Activated CD8-positive, alpha-beta T cell treated with anti-CD3 and anti-CD28 coated beads, Interleukin-2, amount 10 ng/mL, durations not matched to agents 7 days and 5 days (primary cell): ENCODE results near the gene KLHL42. TPM values are rescaled to one million over a fixed set of nuclear protein-coding genes. Genes with fewer than 3 reads are reported as not detected.
A peak's percentile ranks its signal among the peaks of the same experiment; 100 is the strongest.

ENCODE experiments used
- ATAC-seq: fragments of 150-1000 bp; cut with Tn5 transposase; one replicate; pipeline ENCODE4 v1.10.0; 2021; ENCODE audit warnings: moderate library complexity
- CTCF ChIA-PET: fragments of 350-600 bp; sonication (Branson Sonifier 250); formaldehyde crosslinking; loops from one replicate; lab custom pipeline; 2021; ENCODE audit warnings: antibody characterized with exemption; lab: Charles Lee
- POLR2A ChIA-PET: fragments of 350-600 bp; sonication (Branson Sonifier 250); formaldehyde crosslinking; loops from one replicate; lab custom pipeline; 2021; ENCODE audit warnings: antibody characterized with exemption; lab: Charles Lee
- DNase-seq: peaks from one replicate; pipeline ENCODE4 v3.0.0-alpha.2; 2020
- H3K27ac Mint-ChIP-seq: one replicate; pipeline ENCODE4 v1.8.0; 2021; ENCODE audit warnings: mild to moderate bottlenecking, mixed read lengths
- H3K27me3 Mint-ChIP-seq: one replicate; pipeline ENCODE4 v1.8.0; 2021; ENCODE audit warnings: low read depth, mixed read lengths
- H3K36me3 Mint-ChIP-seq: one replicate; pipeline ENCODE4 v1.8.0; 2021; ENCODE audit warnings: low read depth, mixed read lengths
- H3K4me1 Mint-ChIP-seq: one replicate; pipeline ENCODE4 v1.8.0; 2021; ENCODE audit warnings: low read depth, mixed read lengths
- H3K4me3 Mint-ChIP-seq: one replicate; pipeline ENCODE4 v1.8.0; 2021; ENCODE audit warnings: mild to moderate bottlenecking, mixed read lengths
- H3K9me3 Mint-ChIP-seq: one replicate; pipeline ENCODE4 v1.8.0; 2022; ENCODE audit warnings: mixed read lengths; ENCODE audit not compliant: insufficient read depth
- total RNA-seq, 2 experiments: library from RNA; stranded (reverse); gene quantifications; one replicate each; pipeline ENCODE4 v1.2.3, GENCODE V29; 2021

The KLHL42 gene
- total RNA-seq, 2 experiments from 2014 or later = 15.9 to 16.9 TPM

DNA sequence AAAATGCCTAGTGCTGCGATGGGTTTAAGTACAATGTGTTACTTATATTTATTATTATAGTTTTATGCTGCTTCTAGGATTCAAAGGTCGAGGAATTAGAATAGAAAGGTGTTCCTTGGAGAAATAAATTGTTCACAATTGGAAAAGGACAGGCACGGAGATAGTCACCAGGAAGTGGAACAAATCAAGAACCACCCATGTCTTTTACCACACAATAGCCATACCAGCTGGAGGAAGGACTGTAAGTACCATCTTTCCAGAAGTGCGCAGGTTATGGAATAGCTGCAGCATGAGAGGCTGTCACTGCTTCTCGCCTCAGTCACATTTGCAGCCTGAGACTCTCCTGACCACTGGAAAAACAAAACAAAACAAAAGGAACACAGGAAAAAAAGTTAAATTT is 40.5 kb downstream of the KLHL42 start:
- ATAC-seq (no peak), DNase-seq (no peak)
- Mint-ChIP-seq H3K36me3 (no peaks in the 10 kb centered on the region), H3K4me3 (no peak overlapping the region), H3K9me3 (no peaks in the 10 kb centered on the region), H3K27me3 (peaks cover 17% of the 10 kb centered on the region), H3K4me1 (peaks cover 20% of the 10 kb centered on the region), H3K27ac (no peak overlapping the region)
- POLR2A ChIA-PET = interaction anchor here (1.0 to 1.4 kb wide), 2 partner anchors 40 to 88 kb away, joined by 3 to 10 read pairs; partner anchors contain the start of genes KLHL42 and MANSC4
- CTCF ChIA-PET = interaction anchor here (0.7 to 3.8 kb wide), 19 partner anchors 9 to 235 kb away, joined by 3 to 99 read pairs (median 6); partner anchors contain the start of genes KLHL42 and MANSC4

DNA sequence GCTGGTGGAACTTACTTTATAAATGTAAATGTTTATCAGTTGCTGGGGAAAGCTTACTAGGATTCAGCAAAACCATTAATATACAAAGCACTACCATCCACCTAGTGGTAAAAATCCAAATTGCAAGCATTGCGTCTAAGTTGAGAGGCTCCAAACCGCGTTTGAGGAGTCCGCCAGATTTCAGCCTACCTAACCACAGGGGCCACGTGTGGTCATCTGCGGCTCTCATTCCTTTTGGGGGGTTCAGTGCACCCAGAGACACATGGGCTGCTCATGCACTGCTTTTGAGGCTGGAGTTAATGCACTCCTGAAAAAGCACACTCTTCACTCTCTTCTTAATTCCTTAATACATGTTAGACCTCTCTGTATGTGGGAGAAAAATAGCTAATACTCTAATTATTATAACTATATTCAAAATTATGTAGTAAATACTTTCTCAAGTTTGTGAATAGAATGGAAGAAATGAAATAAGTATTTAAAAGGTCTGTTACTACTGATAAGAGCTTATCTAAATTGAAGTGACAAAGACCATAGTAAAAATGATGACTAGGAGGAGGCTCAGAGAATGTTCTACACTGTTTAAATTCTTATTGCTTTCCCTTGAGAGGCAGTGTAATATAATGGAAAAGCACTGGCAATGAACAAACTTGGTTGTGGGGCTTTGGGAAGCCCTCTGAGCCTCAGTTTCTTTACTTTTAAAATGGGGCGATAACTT is 41.4 kb downstream of the KLHL42 start:
- POLR2A ChIA-PET = interaction anchor here (0.5 to 1.4 kb wide), 3 partner anchors 41 to 155 kb away, joined by 3 to 10 read pairs (median 3); partner anchors contain the start of genes KLHL42 and MANSC4

DNA sequence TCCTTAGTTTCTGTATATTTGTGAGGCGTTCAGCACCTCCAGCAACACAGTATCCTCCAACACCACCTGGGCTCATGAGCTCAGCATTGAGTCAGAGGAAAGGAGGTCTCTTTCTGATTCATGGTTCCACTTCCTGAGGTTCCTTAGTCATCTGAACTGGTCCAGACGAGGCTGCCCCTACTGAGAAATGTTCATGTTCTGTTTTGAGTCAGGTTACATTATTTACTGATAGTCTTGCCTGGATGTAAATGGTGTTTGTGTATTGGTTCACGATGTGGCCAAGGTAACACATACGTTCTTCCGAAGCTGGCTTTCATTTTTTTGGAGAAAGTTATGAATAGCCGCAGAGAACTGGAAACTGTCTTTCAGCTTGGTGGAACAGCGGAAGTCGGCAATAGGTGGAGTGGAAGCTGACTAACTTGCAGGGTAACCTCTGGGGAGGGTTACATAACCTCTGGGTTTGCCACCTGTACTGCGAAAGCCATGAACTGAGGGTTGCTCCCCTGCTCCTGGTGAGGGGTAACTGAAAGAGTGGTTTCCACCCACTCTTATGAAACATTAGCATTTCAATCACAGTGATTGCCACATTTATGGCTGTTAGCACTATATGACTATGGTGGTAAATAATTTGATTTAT is 42.2 kb downstream of the KLHL42 start:
- Mint-ChIP-seq H3K36me3 (no peaks in the 10 kb centered on the region), H3K4me3 (peak overlapping the region; percentile 41)

More for the DNA sequence above, 41.4 kb downstream of the KLHL42 start:
- CTCF ChIA-PET = interaction anchor here (0.7 to 3.8 kb wide), 31 partner anchors 8 to 236 kb away, joined by 3 to 99 read pairs (median 5); partner anchors contain the start of genes KLHL42, MANSC4 and REP15
- H3K27ac Mint-ChIP-seq = no peak overlapping the region
- H3K9me3 Mint-ChIP-seq = no peaks in the 10 kb centered on the region
- DNase-seq (peak; percentile 60), ATAC-seq (peak; percentile 58)
- H3K36me3 Mint-ChIP-seq = no peaks in the 10 kb centered on the region
- H3K4me1 Mint-ChIP-seq = peaks cover 20% of the 10 kb centered on the region
- no peak overlapping the region for H3K4me3 Mint-ChIP-seq
- peaks cover 20% of the 10 kb centered on the region for H3K27me3 Mint-ChIP-seq

DNA sequence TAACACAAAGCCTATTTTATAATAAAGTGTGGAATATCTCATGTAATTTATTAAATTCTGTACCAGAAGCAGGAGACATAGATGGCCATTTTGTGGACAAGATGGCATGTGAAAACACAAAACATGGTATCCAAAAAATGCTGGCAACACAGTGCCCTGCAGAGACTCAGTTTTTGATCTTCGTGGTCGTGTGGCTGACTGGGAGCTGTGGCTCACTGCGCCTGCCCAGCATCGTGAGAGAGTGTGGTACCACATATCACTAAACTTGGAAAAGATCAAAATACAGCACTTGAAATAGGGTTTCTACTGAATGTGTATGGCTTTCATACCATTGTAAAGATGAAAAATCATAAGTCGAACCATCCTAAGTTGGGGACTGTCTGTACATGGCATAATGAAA is 43.0 kb downstream of the KLHL42 start:
- no peaks in the 10 kb centered on the region for H3K9me3 Mint-ChIP-seq
- no peak overlapping the region for H3K4me3 Mint-ChIP-seq
- H3K27me3 Mint-ChIP-seq = peaks cover 21% of the 10 kb centered on the region
- ATAC-seq (no peak), DNase-seq (no peak)
- H3K27ac Mint-ChIP-seq = no peak overlapping the region
- H3K4me1 Mint-ChIP-seq = peaks cover 20% of the 10 kb centered on the region
- ChIA-PET POLR2A (no interaction called here), CTCF (interaction anchor here (3.4 to 3.8 kb wide), 3 partner anchors 12 to 88 kb away, joined by 24 to 99 read pairs (median 27); partner anchors contain the start of genes KLHL42 and MANSC4)
- no peaks in the 10 kb centered on the region for H3K36me3 Mint-ChIP-seq

More for the DNA sequence above, 42.2 kb downstream of the KLHL42 start:
- Mint-ChIP-seq H3K4me1 (peaks cover 20% of the 10 kb centered on the region), H3K27ac (peak overlapping the region; percentile 34), H3K9me3 (no peaks in the 10 kb centered on the region), H3K27me3 (peaks cover 20% of the 10 kb centered on the region)
- POLR2A ChIA-PET = interaction anchor here (1.4 kb wide), 1 partner anchor 42 kb away, joined by 10 read pairs; the partner anchor contains the start of genes KLHL42 and MANSC4
- CTCF ChIA-PET = interaction anchor here (0.7 to 3.8 kb wide), 27 partner anchors 11 to 126 kb away, joined by 3 to 99 read pairs (median 6); partner anchors contain the start of genes KLHL42, MANSC4 and REP15
- DNase-seq (peak; percentile 53), ATAC-seq (peak; percentile 85)

DNA sequence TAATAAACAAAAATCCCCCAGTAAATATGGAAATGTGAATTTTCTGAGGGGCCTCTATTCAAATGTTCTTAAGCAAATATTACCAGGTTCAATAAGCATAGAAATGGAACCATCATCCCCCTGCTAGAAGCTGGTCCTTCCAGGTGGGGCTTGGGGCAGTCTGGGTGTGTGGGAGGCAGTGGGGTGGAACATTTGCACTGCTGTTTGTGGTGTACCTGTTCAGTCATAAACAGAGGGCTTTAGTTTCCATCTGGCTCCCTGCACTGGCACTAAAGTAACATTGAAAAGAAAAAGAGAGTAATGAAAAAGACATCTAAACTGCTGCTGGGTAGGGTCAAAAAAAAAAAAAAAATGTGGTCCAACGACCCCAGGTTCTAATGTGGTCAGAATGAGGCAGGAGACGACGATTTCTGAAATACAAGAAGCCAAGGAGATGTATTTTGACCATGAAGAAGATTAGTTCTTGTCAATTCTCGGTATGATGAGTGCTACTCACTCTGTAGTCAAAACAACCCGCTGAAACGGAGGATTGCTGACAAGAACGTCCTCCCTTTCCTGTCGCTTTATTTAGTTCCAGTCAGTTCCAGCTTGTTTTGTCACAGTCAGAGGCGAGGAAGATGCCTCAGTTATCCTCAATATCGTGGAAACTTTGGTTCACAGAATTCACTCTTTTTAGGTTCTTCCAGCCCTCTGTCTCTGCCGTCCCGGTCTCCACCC is 44.3 kb downstream of the KLHL42 start:
- Mint-ChIP-seq H3K4me1 (peaks cover 15% of the 10 kb centered on the region), H3K27me3 (peaks cover 24% of the 10 kb centered on the region), H3K36me3 (no peaks in the 10 kb centered on the region), H3K4me3 (no peak overlapping the region), H3K9me3 (no peaks in the 10 kb centered on the region), H3K27ac (no peak overlapping the region)
- ChIA-PET CTCF (no interaction called here), POLR2A (no interaction called here)
- DNase-seq = no peak
- no peak for ATAC-seq

DNA sequence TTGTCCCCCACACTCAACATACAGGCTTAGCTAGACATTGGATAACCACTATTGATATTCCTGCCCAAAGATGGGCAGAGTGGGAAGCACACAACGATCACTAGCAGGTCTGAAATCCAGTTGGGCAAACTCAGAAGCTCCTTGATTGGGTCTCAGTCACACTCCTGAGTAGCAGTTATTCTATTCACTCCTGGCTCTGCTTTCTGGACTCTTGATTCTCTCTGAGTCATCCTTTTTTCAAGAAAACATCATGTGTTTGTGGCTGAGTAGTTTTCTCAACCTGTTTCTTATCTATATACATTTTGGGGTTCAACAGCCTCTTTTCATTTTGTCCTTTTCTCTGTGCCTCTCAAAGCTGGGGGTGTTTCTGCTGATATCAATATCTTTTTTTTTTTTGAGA is 46.0 kb downstream of the KLHL42 start:
- Mint-ChIP-seq H3K9me3 (no peaks in the 10 kb centered on the region), H3K27ac (no peak overlapping the region), H3K4me3 (no peak overlapping the region), H3K36me3 (no peaks in the 10 kb centered on the region), H3K4me1 (peaks cover 15% of the 10 kb centered on the region), H3K27me3 (peaks cover 22% of the 10 kb centered on the region)
- DNase-seq (no peak), ATAC-seq (no peak)
- POLR2A ChIA-PET = interaction anchor here (0.7 kb wide), 1 partner anchor 15 kb away, joined by 3 read pairs; no protein-coding TSS in a partner anchor
- CTCF ChIA-PET = interaction anchor here (0.6 to 1.1 kb wide), 2 partner anchors 32 to 93 kb away, joined by 3 to 4 read pairs; no protein-coding TSS in a partner anchor

DNA sequence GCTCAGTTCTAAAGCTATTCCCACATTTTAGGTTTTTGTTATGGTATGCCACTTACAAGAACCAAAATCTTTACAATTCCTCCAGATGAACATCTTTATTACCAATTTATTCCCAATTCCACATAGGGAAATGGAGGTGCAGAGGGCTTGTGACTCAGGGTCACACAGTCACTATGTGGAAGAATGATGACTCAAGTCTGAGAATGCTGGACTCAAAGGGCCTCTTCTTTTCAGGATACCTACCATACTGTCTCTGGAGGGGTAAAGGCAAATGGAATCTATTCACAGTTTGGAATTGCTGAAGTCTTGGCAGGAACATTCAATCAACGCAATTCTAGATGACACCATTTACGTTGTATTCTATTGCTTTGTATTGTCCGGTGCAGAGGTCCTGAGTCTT is 48.2 kb downstream of the KLHL42 start:
- no peak overlapping the region for H3K27ac Mint-ChIP-seq
- H3K4me3 Mint-ChIP-seq = no peak overlapping the region
- POLR2A ChIA-PET = interaction anchor here (0.5 kb wide), 1 partner anchor 8 kb away, joined by 3 read pairs; no protein-coding TSS in a partner anchor
- no peaks in the 10 kb centered on the region for H3K36me3 Mint-ChIP-seq
- CTCF ChIA-PET = interaction anchor here (1.6 kb wide), 1 partner anchor 8 kb away, joined by 5 read pairs; no protein-coding TSS in a partner anchor
- no peak for ATAC-seq
- peaks cover 25% of the 10 kb centered on the region for H3K27me3 Mint-ChIP-seq
- no peak for DNase-seq
- no peaks in the 10 kb centered on the region for H3K9me3 Mint-ChIP-seq
- peaks cover under 1% of the 10 kb centered on the region for H3K4me1 Mint-ChIP-seq

DNA sequence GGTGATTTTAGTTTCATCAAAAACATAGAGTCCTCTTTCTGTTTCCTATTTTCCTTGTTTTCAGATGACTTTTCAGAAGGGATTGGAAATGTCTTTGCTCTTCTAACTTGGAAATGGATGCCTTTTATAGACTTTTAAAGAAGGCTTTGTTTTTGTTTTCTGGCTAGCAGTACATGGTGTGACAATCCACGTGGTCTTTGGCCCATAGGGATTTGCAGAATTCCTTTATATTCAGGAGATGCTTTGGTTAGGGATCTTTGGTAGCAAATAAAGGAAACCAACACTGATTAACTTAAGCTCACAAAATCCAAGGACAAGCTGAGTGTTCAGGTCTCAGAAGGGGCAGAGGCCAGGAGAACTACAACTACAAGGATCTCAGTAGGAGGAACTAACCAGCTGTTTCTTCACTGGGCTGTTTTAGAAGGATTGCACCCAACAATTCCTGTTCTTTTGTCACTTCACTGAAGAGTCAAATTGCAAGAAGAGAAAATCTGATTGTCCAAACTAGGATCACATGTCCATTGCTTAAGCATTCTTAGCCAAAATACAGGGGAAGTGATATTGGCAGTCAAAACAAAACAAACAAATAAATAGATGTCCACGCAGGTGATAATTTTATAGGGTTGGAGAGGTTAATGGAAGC is 58.6 kb downstream of the KLHL42 start:
- no peak overlapping the region for H3K4me3 Mint-ChIP-seq
- H3K36me3 Mint-ChIP-seq = no peaks in the 10 kb centered on the region
- no peaks in the 10 kb centered on the region for H3K9me3 Mint-ChIP-seq
- no peak overlapping the region for H3K27ac Mint-ChIP-seq
- ChIA-PET POLR2A (no interaction called here), CTCF (no interaction called here)
- no peaks in the 10 kb centered on the region for H3K4me1 Mint-ChIP-seq
- no peak for DNase-seq
- ATAC-seq = no peak
- peaks cover 15% of the 10 kb centered on the region for H3K27me3 Mint-ChIP-seq

DNA sequence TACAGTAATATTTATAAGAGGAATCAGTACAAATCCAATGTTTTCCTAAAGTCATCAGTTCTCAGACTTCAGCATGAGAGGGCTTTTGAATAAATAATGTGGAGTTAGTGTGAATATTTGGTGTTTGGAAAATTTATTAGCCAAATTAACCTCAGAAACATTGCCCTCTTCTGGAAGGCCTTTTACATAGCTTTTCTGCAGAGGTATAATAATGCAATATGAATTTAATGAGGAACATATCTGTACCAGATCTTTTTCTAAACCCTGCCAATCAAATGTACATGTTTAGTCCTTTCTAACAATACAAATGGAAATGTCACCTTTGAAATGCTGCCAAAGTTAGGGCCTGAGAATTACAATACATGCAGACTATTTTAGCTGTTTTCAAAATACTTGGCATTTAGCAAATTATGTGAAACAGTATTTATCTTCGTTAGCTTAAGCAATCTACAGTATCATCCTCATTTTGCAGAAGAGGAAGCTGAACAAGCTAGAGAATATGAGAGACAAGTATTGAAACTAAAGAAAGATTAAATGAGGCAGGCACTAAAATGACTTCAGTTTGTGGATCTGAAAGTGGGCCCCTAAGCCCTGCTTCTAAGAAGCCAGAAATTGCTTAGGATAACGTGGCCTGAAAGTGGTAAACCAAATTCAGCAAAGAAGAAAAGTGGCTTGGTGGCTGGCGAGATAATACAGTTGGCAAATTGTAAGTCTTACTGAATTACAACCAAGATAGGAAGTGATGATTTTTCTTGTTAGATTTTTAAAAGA is 60.4 kb downstream of the KLHL42 start:
- DNase-seq (no peak), ATAC-seq (no peak)
- H3K36me3 Mint-ChIP-seq = no peaks in the 10 kb centered on the region
- no peaks in the 10 kb centered on the region for H3K9me3 Mint-ChIP-seq
- no peak overlapping the region for H3K27ac Mint-ChIP-seq
- no peaks in the 10 kb centered on the region for H3K4me1 Mint-ChIP-seq
- ChIA-PET CTCF (interaction anchor here (1.4 kb wide), 1 partner anchor 108 kb away, joined by 3 read pairs; no protein-coding TSS in a partner anchor), POLR2A (no interaction called here)
- H3K4me3 Mint-ChIP-seq = no peak overlapping the region
- peaks cover 12% of the 10 kb centered on the region for H3K27me3 Mint-ChIP-seq

DNA sequence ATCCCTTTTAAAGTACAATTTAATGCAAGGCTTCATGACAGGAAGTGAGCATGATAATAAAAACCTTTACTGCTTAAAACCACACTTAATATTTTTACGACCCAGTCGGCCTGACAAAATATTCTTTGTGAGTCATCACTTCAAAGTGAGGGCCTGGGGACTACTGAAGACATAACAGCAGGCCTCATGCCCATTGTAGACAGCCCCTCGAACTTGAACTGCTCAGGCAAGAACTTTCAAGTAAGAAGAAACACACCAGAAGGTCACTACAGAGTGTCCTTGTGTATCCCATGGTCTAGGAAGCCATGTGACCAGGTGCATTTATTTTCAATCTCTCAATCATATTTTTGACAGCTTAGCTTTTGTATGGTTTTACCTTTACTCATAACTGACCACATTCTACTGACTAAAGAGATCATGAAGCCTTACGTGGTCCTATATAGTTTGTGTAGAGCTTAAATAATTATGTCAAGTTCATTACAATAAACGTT is 61.4 kb downstream of the KLHL42 start:
- no peaks in the 10 kb centered on the region for H3K36me3 Mint-ChIP-seq
- ATAC-seq (no peak), DNase-seq (no peak)
- no peaks in the 10 kb centered on the region for H3K9me3 Mint-ChIP-seq
- ChIA-PET CTCF (no interaction called here), POLR2A (no interaction called here)
- H3K4me1 Mint-ChIP-seq = no peaks in the 10 kb centered on the region
- no peak overlapping the region for H3K4me3 Mint-ChIP-seq
- H3K27me3 Mint-ChIP-seq = peaks cover 15% of the 10 kb centered on the region
- no peak overlapping the region for H3K27ac Mint-ChIP-seq
